Activated CD8-positive, alpha-beta memory T cell treated with anti-CD3 and anti-CD28 coated beads for 24 hours (primary cell): ENCODE data around the gene CFAP54.
"Not testable (repeated sequence)": the region's sequence is repeated elsewhere in the genome, so short reads cannot be mapped to it uniquely, and the experiment has no call there.

ENCODE experiments used
- DNase-seq: peaks from one replicate; pipeline ENCODE4 v3.0.0-alpha.2; 2020

The CFAP54 gene

GRCh38 chr12:96520767-96521166 lies 31.4 kb downstream of the CFAP54 start:
- no peak for DNase-seq

DNA sequence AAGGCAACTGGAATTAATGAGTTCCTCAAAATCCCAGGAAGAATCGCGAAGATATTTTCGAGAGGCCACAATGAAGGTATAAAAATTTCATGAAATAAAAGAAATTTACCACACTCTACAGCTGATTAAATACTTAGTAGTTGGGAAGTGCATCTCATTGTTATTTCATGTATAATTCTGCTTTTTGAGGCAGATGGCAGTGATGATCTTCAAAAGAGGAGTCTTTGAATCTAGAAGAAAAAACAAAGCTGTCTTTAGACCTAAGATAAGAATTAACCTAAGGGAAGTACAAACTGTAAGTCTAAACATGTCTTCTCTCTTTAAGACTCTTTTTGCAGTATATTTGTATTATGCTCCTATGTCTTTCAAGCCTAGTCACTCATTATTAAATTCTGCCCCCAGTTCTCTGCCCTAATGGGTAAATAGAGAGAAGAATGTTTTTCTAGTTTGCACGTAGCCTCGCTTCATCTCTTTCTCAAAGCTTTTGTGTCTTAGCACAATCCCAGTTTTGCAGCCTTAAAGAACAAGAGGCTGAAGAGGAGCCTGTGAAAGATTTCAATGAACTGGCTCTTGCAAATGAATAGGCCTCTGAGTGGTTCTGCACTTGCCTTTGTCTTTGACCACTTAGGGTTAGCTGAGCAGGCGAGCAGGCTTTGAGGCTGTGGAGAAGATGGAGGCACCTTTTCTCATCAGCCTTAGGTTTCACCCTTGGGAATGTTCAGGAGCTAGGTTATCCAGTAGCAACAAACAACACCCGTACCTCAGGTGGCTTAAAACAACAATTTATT lies 32.7 kb downstream of the CFAP54 start:
- no peak for DNase-seq

- no peak for DNase-seq
Observed at GRCh38 chr12:96522690-96523089, 33.3 kb downstream of the CFAP54 start.

DNA sequence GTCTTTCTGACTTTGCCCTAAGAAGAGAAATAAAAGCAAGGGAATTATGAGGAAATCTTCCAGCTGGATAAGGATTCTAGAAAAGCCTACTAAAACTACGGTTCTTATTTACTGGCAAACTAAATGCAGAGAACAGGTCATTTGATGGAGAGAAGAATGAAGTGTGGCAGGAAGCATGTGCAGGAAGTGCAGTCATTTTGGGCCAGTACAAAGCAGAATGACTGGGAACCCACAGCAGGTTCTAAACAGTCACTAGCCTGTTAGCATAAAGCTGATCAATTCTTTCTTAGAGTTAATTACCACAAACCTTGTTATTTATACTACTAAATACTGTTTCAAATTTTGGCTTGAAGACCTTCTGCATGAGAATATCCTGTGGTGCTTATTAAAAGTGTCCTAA lies 36.7 kb downstream of the CFAP54 start:
- no peak for DNase-seq

DNA sequence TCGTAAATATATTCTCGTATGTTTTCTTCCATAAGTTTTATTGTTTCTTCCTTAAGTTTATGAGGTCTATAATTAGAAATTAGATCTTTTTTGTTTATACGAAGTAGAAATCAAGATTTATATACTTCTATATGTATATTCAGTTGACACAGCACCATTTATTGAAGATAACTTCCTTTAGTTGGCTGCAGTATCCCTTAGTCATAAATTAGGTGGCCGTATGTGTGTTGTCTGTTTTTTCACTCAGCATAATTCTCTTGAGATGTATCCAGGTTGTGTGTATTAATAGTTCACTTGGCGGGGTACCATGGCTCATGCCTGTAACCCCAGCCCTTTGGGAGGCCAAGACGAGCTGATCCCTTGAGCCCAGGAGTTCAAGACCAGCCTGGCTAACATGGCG lies 40.5 kb downstream of the CFAP54 start:
- no peak for DNase-seq

DNA sequence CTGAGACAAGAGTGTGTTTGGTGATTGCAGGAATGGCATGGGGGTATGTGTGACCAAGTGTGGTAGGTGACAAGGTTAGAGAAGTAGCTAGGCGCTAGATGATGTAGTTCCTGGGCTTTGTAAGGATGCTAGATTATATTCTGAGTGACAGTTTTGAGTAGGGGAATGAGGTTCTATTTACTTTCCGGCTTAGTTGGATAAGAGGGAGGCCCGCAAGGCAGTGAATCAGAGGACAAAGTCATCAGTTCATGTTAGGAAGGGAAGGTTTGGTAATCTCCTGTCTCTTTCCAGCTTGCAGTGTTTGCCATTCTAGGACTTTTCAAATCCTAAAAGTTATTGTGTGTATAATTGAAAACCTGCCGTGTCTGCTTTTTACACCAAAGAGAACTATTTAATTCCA lies 45.0 kb downstream of the CFAP54 start:
- DNase-seq: no peak

GRCh38 chr12:96548384-96548783 lies 59.0 kb downstream of the CFAP54 start:
- DNase-seq: no peak

DNA sequence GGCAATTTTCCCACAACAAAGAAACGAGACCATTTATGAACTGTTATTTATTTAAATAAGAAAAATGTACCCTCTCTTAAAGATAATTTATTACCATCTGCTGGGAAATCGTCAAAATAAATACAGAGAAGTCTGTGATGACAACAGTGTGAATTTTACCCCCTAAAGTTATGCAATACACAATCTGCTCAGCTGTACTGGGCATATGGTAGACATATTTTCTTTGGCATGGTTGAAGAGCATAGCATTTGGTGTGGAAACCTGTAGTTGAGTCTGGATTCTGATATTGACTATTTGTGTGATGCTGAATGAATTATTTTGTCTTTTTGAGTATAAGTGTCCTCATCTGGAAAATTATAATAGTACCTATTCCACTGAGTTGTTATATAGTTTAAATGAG lies 60.0 kb downstream of the CFAP54 start:
- no peak for DNase-seq

DNA sequence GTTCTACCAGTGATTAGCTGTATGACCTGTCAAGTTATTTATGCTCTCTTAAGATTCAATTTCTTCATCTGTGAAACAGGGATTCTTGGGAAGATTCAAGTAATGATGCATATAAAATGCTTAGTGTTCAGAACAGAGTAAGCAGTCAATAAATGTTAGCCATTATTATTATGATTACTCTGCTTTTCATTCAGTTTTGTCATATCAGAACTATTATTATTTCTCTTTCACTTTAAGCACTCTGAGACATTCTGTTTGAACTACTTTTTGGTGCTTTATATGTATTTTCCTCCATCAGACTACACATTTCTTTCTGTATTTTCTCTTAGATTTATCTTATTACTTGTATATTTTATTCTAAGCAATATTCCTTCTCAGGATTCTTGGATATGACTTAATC lies 81.2 kb downstream of the CFAP54 start:
- DNase-seq: no peak

GRCh38 chr12:96571101-96571862 lies 81.9 kb downstream of the CFAP54 start:
- no peak for DNase-seq

DNA sequence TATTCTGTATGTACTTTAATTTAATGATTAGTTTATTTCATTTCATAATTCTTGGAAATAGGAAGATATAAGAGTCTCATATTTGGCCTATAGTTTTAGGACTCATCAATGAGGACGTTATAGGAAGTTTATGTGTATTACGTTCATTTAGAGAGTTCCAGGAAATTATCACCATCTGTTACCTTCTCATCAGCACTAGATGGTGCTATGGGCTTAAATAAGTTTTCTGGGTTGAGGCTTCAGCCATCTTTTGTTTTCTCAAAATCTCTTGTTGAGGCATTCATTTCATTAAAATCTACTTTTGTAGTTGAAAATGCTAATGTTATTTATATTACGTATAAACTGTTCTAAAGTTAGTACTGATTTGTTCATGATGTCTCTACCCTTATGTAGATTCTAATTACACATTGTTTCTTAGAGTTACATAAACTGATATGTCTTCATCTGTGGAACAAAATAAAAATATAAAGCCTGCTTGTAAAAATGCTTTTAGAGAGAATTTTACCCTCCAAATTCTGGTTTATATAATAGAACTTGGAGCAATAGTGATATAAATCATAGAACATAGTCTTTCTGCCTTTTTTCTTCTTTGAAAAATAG lies 89.2 kb downstream of the CFAP54 start:
- DNase-seq: no peak

GRCh38 chr12:96585977-96586376 lies 96.6 kb downstream of the CFAP54 start:
- no peak for DNase-seq

GRCh38 chr12:96587691-96588090 lies 98.3 kb downstream of the CFAP54 start:
- no peak for DNase-seq

GRCh38 chr12:96590970-96591369 lies 101.6 kb downstream of the CFAP54 start:
- no peak for DNase-seq

GRCh38 chr12:96604374-96604773 lies 115.0 kb downstream of the CFAP54 start:
- not testable (repeated sequence) for DNase-seq

GRCh38 chr12:96605684-96606083 lies 116.3 kb downstream of the CFAP54 start:
- DNase-seq: no peak

DNA sequence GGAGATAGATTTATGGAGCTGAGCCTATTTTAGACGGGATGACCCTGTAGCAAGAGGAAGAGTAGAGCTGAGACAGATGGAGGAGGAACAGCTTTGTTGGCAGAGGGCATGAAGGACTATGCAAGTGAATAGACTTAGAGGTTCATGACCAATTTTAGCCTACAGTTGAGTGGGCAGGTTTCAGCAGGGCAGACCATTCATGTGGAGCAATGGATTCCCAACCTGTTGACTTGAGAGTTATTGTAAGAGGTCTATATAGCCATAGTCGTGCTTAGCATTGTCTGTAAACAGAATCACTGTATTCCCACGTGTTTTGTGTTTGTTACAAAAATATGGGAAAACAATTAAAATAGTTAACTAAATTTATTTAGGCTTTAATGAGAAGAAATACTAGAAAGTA lies 116.8 kb downstream of the CFAP54 start:
- DNase-seq: no peak

- DNase-seq: no peak
Observed at GRCh38 chr12:96606644-96607043, 117.3 kb downstream of the CFAP54 start.

DNA sequence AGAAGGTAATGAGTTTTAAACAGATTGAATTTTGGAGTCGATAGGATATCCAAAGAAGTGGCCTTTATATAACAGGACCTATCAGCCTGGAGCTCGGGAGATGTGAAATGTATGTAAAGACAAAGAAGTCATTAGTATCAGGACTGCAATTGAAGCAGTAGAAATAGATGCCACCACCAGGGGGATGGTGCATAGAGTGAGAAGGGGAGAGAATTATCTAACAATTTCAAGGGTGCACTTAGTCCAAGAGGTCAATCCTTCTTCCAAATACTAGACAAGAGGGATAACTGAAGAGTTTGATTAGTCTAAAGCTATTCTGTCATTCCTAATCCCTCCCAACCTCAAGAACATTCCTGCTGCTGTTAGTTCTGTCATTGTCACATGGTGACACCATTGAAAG lies 127.8 kb downstream of the CFAP54 start:
- DNase-seq: no peak

- no peak for DNase-seq
Observed at GRCh38 chr12:96623155-96623554, 133.8 kb downstream of the CFAP54 start.

DNA sequence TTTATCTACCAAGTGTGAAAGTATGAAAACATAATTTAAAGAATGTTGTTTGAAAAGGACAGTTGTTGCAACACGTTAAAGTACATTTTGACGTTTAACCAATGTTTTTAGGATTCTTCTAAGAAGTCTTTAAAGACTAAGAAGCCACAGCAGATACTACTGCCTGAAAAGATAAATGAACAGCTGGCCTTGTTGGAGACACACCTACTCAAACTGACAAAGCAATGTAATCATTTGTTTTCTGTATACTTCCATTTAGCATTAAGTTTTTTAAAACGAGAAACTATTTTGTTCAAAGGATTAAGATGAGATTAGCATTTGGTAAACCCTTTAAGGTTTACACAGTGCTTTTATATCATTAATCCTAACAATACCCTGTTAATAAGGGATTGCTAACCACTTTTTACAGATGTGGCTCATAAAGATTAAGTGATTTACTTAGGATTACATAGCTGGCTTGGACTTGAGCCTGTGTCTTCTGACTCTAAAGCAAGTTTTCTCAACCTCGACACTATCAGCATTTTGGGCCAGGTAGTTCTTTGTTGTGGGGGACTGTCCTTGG lies 134.4 kb downstream of the CFAP54 start:
- no peak for DNase-seq

DNA sequence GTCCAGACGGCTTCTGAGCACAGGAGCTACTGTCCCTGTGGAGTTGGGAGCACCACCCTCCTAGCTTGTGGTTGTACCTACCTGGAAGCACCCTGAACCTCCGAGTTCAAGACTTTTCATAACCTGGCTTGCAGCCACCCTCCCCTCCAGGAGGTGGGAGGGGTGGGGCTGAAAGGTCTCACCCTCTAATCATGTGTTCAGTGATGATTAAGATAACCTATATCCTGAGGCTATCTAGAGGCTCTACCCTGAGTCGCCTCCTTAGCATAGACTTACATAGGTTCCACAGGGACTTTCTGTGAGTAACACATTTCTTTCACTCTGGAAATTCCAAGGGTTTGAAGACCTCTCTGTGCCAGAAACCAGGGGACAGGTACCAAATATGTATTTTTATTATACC lies 146.5 kb downstream of the CFAP54 start:
- DNase-seq: no peak

DNA sequence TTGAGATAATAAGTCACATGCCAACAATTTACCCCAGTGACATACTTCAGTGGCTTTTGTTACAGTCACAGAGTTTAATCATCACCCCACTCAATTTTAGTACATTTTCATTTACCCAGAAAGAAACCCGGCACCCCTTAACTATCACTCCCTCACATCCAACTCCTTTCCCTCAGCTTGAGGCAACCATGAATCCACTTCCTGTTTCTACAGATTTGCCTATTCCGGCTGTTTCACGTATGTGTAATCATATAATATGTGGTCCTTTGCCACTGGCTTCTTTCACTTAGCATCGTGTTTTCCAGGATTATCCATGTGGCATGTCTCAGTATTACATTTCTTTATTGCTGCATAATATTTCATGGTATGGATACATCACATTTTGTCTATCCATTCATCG lies 147.5 kb downstream of the CFAP54 start:
- no peak for DNase-seq

DNA sequence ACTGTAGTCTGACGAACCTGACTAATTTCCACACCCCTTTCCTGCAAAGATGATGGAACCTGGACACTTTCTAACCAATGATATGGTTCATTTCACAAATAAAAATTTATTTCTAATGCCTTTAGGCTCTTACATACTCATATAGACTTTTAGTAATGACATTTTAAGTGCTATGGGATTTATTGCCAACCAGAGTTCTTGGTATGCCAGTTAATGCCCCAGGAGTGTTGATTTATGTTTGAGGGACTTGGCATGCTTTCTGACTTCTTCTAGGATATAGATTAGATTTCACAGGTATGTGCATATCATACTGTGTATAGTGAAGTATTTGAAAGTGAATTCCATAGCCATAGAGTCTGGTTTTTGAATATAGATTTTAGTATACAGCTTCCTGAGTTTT lies 159.5 kb downstream of the CFAP54 start:
- DNase-seq: no peak
